Progenitor cell of endocrine pancreas (in vitro differentiated cells): ENCODE data around the gene SEC16A. TPM values are rescaled to one million over a fixed set of nuclear protein-coding genes. Genes with fewer than 3 reads are reported as not detected.

ENCODE experiments used
- DNase-seq: peaks from one replicate; pipeline ENCODE4 v3.0.0; 2021; ENCODE audit warnings: low spot score; ENCODE audit not compliant: unreplicated experiment
- H3K27ac Mint-ChIP-seq: 2 replicates; pipeline ENCODE4 v1.8.0; 2021; ENCODE audit warnings: mild to moderate bottlenecking, moderate library complexity, mixed read lengths
- H3K27me3 Mint-ChIP-seq: 2 replicates; pipeline ENCODE4 v1.8.0; 2021; ENCODE audit warnings: mixed read lengths
- H3K36me3 Mint-ChIP-seq: 2 replicates; pipeline ENCODE4 v1.8.0; 2022; ENCODE audit warnings: mixed read lengths; ENCODE audit not compliant: insufficient read depth
- H3K4me1 Mint-ChIP-seq: 2 replicates; pipeline ENCODE4 v1.8.0; 2021; ENCODE audit warnings: low read depth, mixed read lengths
- H3K4me3 Mint-ChIP-seq: 2 replicates; pipeline ENCODE4 v1.8.0; 2021; ENCODE audit warnings: low read depth, mild to moderate bottlenecking, moderate library complexity, mixed read lengths
- H3K9me3 Mint-ChIP-seq: 2 replicates; pipeline ENCODE4 v1.8.0; 2021; ENCODE audit warnings: low read depth, mixed read lengths
- total RNA-seq: library from RNA; stranded (reverse); gene quantifications from 2 replicates; pipeline ENCODE4 v1.2.1, GENCODE V29; 2021
- TF ChIP-seq, protein P1 (sequence below): fragments of 200-600 bp; sonication (generic); IDR thresholded peaks from one replicate; pipeline ENCODE4 v1.5.0; 2021; ENCODE audit warnings: antibody characterized with exemption, mild to moderate bottlenecking; ENCODE audit not compliant: unreplicated experiment

The SEC16A gene
- total RNA-seq, 1 donor from 2014 or later: 76.1 TPM

DNA sequence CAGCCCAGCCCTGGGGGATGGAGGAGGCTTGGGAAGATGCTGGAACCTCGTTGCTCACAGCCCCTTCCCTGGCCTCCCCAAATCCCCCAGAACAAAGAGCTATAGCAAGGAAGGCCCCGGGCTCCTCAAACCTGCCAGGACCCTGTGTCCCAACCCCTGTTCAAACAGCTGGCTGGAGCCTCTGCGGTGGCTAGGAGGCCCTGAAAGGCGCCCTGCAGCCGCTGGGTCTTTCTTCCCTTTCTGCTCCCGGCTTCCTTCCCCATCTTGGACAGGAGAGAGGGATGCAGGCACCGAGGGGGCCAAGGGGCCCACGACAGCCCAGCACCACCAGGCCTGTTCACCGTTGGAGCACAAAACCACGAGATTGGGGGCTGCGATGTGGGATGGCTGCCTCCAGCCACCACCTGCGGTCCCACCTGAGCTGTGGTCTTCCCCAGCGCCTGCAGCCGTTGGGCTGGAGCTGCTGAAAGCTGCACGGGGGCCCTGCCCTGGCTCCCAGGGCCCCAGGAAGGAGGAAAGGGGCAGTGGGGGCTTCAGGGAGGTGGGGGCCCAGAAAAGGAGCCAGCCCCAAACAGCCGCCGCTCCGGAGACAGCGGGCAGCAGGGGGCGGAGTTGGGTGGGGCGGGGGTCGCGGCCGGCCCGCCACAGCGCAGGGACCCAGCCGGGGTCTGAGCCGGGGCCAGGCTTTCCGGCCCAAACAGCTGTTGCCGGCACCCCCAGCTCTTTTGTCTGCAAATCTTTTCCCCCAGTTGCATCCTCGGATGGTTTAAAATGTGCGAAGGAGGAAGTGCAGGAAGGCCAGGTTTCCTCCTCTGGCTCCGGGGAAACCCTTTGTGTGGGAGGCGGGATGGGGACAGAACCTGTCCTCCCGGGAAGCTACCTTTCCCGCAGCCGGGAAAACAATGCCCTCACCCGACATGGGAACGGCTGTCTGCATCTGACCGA, 46.9 kb upstream of the SEC16A start:
- Mint-ChIP-seq H3K27me3 (no peaks in the 10 kb centered on the region), H3K36me3 (peaks cover 3% of the 10 kb centered on the region), H3K9me3 (no peaks in the 10 kb centered on the region), H3K27ac (no peak overlapping the region), H3K4me1 (peaks cover 20% of the 10 kb centered on the region), H3K4me3 (no peak overlapping the region)
- no peak for DNase-seq
- TF ChIP-seq, protein P1, sequence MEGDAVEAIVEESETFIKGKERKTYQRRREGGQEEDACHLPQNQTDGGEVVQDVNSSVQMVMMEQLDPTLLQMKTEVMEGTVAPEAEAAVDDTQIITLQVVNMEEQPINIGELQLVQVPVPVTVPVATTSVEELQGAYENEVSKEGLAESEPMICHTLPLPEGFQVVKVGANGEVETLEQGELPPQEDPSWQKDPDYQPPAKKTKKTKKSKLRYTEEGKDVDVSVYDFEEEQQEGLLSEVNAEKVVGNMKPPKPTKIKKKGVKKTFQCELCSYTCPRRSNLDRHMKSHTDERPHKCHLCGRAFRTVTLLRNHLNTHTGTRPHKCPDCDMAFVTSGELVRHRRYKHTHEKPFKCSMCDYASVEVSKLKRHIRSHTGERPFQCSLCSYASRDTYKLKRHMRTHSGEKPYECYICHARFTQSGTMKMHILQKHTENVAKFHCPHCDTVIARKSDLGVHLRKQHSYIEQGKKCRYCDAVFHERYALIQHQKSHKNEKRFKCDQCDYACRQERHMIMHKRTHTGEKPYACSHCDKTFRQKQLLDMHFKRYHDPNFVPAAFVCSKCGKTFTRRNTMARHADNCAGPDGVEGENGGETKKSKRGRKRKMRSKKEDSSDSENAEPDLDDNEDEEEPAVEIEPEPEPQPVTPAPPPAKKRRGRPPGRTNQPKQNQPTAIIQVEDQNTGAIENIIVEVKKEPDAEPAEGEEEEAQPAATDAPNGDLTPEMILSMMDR: no peak

DNA sequence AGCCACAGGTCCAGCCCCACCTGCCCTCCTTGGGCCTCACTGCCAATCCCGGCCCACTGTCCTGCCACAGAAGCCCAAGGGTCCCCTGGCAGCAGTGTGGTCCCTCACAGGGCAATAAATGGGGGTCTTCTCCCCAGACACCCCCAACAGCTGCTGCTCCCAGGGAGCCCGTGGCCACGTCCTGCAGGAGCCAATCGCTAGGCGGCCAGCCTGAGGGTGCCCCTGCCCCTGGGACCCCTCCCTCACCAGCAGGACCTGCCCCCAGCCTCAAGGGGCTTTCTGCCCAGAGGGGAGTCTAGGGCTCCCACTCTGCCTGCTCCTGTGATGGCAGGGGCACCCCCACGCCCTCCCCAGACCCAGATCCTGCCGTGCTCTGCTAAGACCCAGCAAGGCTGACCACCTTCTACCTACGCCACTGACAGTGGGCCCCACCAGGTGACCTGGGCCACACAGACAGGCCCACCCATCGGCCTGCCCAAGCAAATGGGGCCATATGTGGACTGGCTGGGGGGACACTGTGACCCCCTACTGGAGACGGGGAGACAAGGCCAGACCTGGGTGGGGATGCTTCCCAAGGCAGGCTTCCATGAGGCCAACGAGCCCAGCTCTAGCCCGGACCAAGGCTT, 46.0 kb upstream of the SEC16A start:
- Mint-ChIP-seq H3K4me3 (no peak overlapping the region), H3K27me3 (no peaks in the 10 kb centered on the region)
- TF ChIP-seq, protein P1: no peak

DNA sequence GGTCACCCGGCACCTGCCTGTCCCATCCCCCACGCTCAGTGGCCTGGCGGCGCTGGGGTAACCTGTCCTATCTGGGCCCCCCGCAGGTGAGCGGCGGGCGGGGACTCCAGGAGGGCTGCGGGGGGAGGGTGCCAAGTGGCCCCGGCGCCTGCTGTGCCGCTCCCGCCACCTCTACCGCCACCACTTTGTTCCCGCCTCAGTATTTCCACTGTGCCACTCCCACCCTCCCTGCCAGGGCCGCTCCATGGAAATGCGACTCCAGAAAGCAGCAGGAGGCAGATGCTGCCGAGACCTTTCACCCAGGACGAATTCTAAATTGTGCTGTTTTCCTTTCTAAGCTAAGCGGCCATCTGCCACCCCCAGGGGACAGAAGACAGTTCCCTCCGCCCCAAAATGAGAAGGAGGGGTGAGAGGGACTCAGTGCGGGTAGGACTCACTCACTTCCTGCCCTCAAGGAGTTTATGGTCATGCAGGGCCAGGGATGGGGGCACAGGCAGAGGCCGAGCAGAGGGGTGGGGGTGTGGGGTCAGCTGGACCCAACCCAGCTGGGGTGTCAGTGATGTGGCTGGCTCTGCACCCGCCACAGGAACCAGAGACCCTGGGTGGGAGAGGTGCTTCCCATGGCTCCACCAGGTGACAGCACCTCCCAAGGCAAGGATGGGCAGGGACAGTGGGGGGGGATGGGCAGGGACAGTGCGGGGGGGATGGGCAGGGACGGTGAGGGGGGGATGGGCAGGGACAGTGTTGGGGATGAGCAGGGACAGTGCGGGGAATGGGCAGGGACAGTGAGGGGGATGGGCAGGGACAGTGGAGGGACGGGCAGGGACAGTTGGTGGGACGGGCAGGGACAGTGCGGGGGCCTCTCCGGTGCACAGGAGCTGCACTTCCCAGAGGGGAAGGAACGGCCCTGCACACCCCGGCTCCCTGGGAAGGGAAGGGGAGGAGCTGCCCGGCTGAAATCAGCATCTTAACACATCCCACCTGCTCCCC, 45.2 kb upstream of the SEC16A start:
- TF ChIP-seq, protein P1: no peak
- H3K4me1 Mint-ChIP-seq: peaks cover 14% of the 10 kb centered on the region
- no peak overlapping the region for H3K4me3 Mint-ChIP-seq
- H3K27ac Mint-ChIP-seq: peak overlapping the region; percentile 76
- no peaks in the 10 kb centered on the region for H3K27me3 Mint-ChIP-seq
- peaks cover 3% of the 10 kb centered on the region for H3K36me3 Mint-ChIP-seq
- no peaks in the 10 kb centered on the region for H3K9me3 Mint-ChIP-seq
- no peak for DNase-seq

More for the DNA sequence above, 46.0 kb upstream of the SEC16A start:
- no peaks in the 10 kb centered on the region for H3K9me3 Mint-ChIP-seq
- H3K36me3 Mint-ChIP-seq: peaks cover 3% of the 10 kb centered on the region
- peaks cover 14% of the 10 kb centered on the region for H3K4me1 Mint-ChIP-seq
- H3K27ac Mint-ChIP-seq: no peak overlapping the region
- no peak for DNase-seq

DNA sequence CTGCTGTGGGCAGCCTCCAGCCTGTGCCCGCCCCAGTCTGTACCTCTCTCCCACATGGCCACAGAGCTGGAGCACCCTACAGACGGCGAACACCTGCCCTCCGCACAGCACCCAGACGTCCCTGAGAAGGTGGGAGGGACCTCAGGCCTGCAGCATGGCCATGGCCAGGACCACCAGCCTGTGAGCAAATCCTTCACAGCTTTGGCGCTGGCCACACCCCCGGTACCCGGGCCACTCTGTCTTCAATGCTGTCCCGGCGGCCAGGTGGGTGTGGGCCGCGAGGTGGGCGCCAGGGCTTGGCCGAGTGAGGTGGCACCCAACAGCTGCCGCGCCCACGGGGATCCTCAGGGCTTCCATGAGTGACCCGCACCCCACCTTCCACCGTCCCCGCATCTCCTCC, 44.3 kb upstream of the SEC16A start:
- TF ChIP-seq, protein P1: no peak
- Mint-ChIP-seq H3K4me3 (no peak overlapping the region), H3K27ac (no peak overlapping the region), H3K9me3 (no peaks in the 10 kb centered on the region), H3K36me3 (peaks cover under 1% of the 10 kb centered on the region), H3K27me3 (no peaks in the 10 kb centered on the region), H3K4me1 (peaks cover 12% of the 10 kb centered on the region)
- DNase-seq: no peak

DNA sequence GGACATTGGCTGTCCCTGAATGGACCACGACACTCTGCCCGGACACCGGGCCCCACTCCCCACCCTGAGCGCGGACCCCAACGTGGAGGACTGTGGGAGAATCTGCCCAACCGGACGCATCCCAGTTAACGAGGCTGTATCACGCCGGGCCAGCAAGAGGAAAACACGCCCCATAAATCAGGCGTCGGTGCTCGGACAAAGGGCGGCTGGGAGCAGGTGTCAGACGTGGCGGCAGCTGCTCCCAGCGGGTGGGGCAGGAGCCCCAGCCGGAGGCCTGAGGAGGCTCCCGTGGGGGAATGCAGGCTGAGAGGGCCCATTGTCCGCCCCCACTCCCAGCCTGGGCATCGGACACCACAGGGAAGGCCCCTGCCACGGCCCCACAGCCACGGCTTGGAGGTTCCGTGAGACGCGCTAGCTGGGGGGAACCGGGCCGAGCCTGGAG, 43.8 kb upstream of the SEC16A start:
- Mint-ChIP-seq H3K9me3 (no peaks in the 10 kb centered on the region), H3K36me3 (peaks cover 1% of the 10 kb centered on the region), H3K27ac (peak overlapping the region; percentile 85), H3K4me3 (no peak overlapping the region), H3K27me3 (no peaks in the 10 kb centered on the region), H3K4me1 (peaks cover 12% of the 10 kb centered on the region)
- DNase-seq: no peak
- TF ChIP-seq, protein P1: no peak
